Activated CD8-positive, alpha-beta memory T cell treated with anti-CD3 and anti-CD28 coated beads, Interleukin-2, amount 50 U/mL, for 4 hours (primary cell): ENCODE data around the gene FHAD1.
"Not testable (repeated sequence)": the region's sequence is repeated elsewhere in the genome, so short reads cannot be mapped to it uniquely, and the experiment has no call there.

Experiments
- DNase-seq: peaks from one replicate; pipeline ENCODE4 v3.0.0-alpha.2; 2020

Gene FHAD1

DNA sequence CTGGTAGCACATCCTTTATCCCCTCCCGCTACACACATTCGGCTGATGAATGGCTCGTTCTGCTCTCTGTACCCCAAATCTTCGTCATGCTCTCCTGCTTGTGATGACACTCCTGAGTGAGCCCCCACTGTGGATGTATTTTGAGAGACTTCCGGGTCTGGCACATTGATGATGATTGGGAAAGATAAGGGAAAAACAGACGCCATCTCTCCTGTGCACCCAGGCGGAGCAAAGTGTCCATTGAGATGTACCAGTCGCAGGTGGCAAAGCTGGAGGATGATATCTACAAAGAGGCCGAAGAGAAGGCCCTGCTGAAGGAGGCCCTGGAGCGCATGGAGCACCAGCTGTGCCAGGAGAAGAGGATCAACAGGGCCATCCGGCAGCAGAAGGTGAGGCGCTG, 134.8 kb downstream of the FHAD1 start:
- DNase-seq, result no peak

GRCh38 chr1:15382601-15383518, 135.8 kb downstream of the FHAD1 start:
- no peak for DNase-seq

DNA sequence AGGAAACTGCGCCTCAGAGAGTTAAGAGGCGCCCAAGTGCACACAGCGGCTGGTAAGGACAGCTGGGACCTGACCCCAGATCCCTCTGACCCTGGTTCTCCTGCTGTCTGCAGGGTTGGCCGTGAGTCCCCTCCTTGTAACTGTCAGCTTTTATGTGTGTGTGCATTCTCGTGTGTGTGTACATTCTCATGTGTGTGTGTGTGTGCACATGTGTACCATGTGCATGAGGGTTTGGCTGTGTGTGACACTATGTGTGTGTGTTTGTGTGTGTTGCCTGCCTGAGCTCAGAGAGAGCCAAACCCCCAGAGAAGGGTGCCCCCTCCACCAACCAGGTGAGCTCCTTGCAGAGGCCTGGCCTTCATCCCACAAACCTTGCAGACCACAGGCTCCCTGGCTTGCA, 136.8 kb downstream of the FHAD1 start:
- DNase-seq, result no peak

DNA sequence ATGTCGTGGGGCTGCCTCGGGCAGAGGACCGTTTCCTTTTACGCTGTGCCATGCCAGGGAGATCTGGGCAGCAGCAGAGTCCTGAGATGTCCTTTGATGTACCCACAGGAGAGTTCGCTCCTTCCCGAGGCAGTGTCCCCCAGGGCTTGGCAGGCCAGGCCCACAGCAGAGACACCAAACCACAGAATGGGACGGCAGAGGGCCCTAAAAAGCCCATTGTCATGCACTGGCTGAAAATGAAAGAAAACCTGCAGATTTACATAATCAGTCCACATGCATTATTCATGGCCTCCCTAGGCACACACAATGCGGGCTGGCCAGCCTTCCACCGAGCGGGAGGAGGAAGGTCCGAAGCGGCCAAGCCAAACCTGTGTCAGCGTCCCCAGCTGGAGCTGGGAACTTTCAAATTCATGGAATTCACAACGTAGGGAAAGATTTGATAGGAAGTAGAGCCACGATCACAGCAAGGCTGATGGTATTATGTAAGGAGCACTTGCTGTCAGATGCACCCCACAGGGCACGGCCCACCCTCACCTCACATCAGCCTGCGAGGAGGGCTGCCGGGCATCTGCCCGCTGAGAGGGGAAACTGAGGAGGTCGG, 137.4 kb downstream of the FHAD1 start:
- no peak for DNase-seq

GRCh38 chr1:15385420-15385819, 138.4 kb downstream of the FHAD1 start:
- DNase-seq, result no peak

DNA sequence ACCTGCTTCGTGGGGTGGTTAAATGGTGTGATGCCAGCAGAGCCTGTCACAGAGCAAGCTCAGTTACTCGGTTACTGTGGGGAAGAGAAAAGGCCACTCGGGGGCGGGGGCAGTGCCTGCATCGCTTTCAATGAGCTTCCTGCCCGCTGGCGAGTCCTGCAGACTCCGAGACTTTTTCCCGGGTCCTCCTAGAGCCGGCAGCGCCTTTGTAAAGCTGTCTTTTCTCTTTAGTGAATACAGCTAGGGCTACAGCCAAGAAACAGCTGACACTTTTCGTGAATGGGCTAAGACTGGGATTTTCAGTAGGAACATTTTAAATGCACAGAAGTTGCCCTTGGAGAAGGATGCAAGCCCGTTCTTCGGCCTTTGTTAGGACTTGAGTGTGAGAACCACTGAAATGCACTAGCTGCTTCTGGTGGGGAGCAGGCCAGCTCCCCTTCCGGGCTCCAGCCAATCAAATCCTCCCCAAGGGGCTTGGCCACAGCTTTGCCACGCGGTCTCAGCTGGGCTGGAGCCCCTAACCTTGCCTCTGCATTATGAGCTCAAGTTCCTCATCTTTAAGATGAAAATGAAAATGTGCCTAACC, 139.2 kb downstream of the FHAD1 start:
- DNase-seq, result no peak

GRCh38 chr1:15388201-15388880, 141.3 kb downstream of the FHAD1 start:
- no peak for DNase-seq

- not testable (repeated sequence) for DNase-seq
These were observed 142.8 kb downstream of the FHAD1 start for GRCh38 chr1:15389828-15390227.

DNA sequence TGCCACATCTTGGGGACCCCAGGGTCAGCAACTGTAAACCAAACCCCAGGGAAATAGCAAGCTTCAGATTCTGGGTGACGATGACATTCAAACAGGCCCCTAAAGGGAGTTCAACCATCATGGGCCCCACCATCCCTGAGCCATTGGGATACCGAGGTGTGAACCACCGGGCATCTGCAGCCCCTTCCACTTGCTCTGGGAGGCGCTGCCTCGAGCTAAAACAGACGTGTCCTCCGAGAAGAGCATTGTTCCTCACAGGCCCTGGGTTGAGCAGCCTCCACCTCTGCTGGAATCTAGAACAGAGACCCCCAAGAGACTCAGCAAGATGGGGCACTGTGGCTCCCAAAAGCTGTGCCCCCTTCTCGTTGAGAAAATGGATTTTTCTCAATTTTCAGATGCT, 143.6 kb downstream of the FHAD1 start:
- DNase-seq, result no peak

- no peak for DNase-seq
These were observed 144.3 kb downstream of the FHAD1 start for GRCh38 chr1:15391366-15391765.

- no peak for DNase-seq
These were observed 146.6 kb downstream of the FHAD1 start for GRCh38 chr1:15393475-15394257.

DNA sequence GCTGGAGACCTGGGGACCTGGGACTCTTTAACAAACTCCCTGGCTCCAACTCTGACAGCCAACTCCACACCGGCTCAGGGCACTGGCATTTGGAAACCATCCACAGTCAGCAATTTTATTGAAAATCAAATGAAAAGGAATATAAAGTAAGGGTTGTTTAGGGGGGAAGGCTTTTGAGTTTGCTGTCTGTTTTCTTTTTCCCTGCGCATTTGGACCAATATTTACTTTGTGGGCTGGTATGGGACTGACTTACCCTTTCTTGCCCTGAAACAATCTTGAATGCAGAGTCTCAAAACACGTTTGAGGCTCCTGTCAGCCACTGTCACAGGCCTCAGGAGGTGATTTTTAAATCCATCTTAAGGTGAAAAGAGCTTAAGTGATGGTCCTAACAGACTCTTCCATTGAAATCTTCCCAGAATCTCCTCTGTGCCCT, 147.3 kb downstream of the FHAD1 start:
- no peak for DNase-seq

- DNase-seq, result no peak
These were observed 150.2 kb downstream of the FHAD1 start for GRCh38 chr1:15397236-15397635.

- no peak for DNase-seq
These were observed 152.7 kb downstream of the FHAD1 start for GRCh38 chr1:15399710-15400109.

DNA sequence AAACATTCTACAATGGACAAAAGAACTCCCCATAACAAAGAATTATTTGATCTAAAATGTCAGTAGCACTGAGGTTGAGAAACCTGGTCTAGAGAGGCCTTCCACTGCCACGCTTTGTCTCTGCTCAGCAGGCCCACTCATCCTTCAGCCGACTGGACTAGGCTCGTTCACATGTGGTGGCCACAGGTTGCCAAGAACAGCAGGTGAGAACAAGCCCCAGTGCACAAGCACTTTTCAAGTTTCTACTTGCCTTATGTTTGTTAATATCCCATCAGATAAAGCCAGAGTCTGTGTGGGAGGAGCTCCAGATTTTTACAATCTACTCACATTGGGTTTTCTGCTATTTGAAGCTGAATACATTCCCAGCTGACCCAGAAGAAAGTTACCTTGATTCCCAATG, 153.6 kb downstream of the FHAD1 start:
- DNase-seq, result no peak

GRCh38 chr1:15401391-15402055, 154.5 kb downstream of the FHAD1 start:
- no peak for DNase-seq

DNA sequence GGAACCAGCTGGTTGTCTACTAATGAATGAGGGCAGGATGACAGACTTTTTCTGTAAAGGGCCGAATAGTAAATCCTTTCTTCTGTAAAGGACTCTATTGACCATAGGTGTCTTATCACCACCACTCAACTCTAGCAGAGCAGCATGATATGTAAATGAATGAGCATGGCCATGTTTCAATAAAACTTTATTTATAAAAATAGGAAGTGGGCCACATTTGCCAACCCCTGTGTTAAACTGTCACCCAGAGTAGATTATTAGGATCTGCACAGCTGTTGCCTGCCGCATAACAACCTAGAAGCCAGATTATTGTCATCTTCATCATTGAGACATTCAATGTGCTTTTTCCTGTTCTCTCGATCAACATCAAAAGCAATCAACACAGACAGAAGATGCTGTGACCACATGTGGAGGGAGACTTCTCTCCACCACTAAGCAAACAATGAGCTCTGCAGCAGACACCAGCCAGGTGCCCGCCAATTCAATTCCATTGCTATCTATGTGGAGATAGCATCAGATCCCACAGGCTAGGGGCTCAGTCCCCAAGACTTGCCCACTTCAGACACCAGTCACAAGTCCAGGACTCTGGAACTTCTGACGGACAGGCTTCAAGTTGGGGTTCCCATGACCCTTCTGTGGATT, 155.9 kb downstream of the FHAD1 start:
- DNase-seq, result no peak

- DNase-seq, result no peak
These were observed 157.0 kb downstream of the FHAD1 start for GRCh38 chr1:15403962-15404580.

- DNase-seq, result no peak
These were observed 158.3 kb downstream of the FHAD1 start for GRCh38 chr1:15405106-15405850.
